ENCODE results near the gene ASAP2.

The ASAP2 gene

GRCh38 chr2:9403924-9404323, 197.3 kb downstream of the ASAP2 start:
- DNase-seq (ENCODE audit: low spot score): no peak

- DNase-seq (ENCODE audit: low spot score): no peak
Measured at GRCh38 chr2:9404451-9404850, 197.8 kb downstream of the ASAP2 start.

GRCh38 chr2:9405636-9406035, 199.0 kb downstream of the ASAP2 start:
- no peak for DNase-seq (ENCODE audit: low spot score)

- DNase-seq (ENCODE audit: low spot score): no peak
Measured at GRCh38 chr2:9406529-9407362, 200.1 kb downstream of the ASAP2 start.

GRCh38 chr2:9407363-9407811, 200.8 kb downstream of the ASAP2 start:
- DNase-seq (ENCODE audit: low spot score): no peak

- no peak for DNase-seq (ENCODE audit: low spot score)
Measured at GRCh38 chr2:9408641-9409151, 202.1 kb downstream of the ASAP2 start.

GRCh38 chr2:9410108-9410507, 203.5 kb downstream of the ASAP2 start:
- DNase-seq (ENCODE audit: low spot score): no peak

- DNase-seq (ENCODE audit: low spot score): no peak
Measured at GRCh38 chr2:9412781-9413180, 206.2 kb downstream of the ASAP2 start.

- no peak for DNase-seq (ENCODE audit: low spot score)
Measured at GRCh38 chr2:9415516-9416169, 209.0 kb downstream of the ASAP2 start.

- no peak for DNase-seq (ENCODE audit: low spot score)
Measured at GRCh38 chr2:9416267-9416961, 209.8 kb downstream of the ASAP2 start.

- no peak for DNase-seq (ENCODE audit: low spot score)
Measured at GRCh38 chr2:9416962-9417316, 210.3 kb downstream of the ASAP2 start.

- DNase-seq (ENCODE audit: low spot score): no peak
Measured at GRCh38 chr2:9417725-9418124, 211.1 kb downstream of the ASAP2 start.

- DNase-seq (ENCODE audit: low spot score): no peak
Measured at GRCh38 chr2:9418746-9419145, 212.1 kb downstream of the ASAP2 start.

- no peak for DNase-seq (ENCODE audit: low spot score)
Measured at GRCh38 chr2:9419541-9419940, 212.9 kb downstream of the ASAP2 start.

GRCh38 chr2:9420495-9420894, 213.9 kb downstream of the ASAP2 start:
- DNase-seq (ENCODE audit: low spot score): no peak

- peak; percentile 66 for DNase-seq (ENCODE audit: low spot score)
Measured at GRCh38 chr2:9422321-9423099, 215.9 kb downstream of the ASAP2 start.

GRCh38 chr2:9423100-9423921, 216.7 kb downstream of the ASAP2 start, which contains the start of the genes CPSF3 and ITGB1BP1:
CPSF3 (plus strand) TSS chr2:9423654; CDS start chr2:9423774, 120 bp downstream.
ITGB1BP1 (minus strand) TSS chr2:9423528; CDS start chr2:9418697, 4,831 bp downstream.
- DNase-seq (ENCODE audit: low spot score): peak; percentile 96

GRCh38 chr2:9423922-9424272, 217.3 kb downstream of the ASAP2 start:
- DNase-seq (ENCODE audit: low spot score): no peak

- DNase-seq (ENCODE audit: low spot score): no peak
Measured at GRCh38 chr2:9424447-9425164, 218.0 kb downstream of the ASAP2 start.

GRCh38 chr2:9428965-9429577, 222.5 kb downstream of the ASAP2 start:
- DNase-seq (ENCODE audit: low spot score): no peak
